Smooth muscle cell (in vitro differentiated cells): ENCODE data around the gene SLC5A10. TPM values are rescaled to one million over a fixed set of nuclear protein-coding genes. Genes with fewer than 3 reads are reported as not detected.

Source experiments
- DNase-seq: peaks from one replicate; lab custom pipeline; 2025; ENCODE audit not compliant: unreplicated experiment; lab: John Stamatoyannopoulos, UW
- H2AFZ ChIP-seq: fragments of 200-600 bp; sonication (generic); 2 replicates; pipeline ENCODE4 v1.6.0; 2016; ENCODE audit warnings: antibody characterized with exemption, low read depth, mild to moderate bottlenecking
- H3F3A ChIP-seq: fragments of 200-600 bp; sonication (generic); 2 replicates; pipeline ENCODE4 v1.6.0; 2017; ENCODE audit warnings: antibody characterized with exemption, low read depth
- H3K27ac ChIP-seq: fragments of 200-600 bp; sonication (generic); 2 replicates; pipeline ENCODE4 v1.5.1; 2016; ENCODE audit warnings: low read depth, mild to moderate bottlenecking
- H3K27me3 ChIP-seq: fragments of 200-600 bp; sonication (generic); 2 replicates; pipeline ENCODE4 v1.6.1; 2016; ENCODE audit warnings: low read depth, mild to moderate bottlenecking
- H3K36me3 ChIP-seq: fragments of 200-600 bp; sonication (generic); 2 replicates; pipeline ENCODE4 v1.5.1; 2016; ENCODE audit warnings: low read depth
- H3K4me1 ChIP-seq: fragments of 200-600 bp; sonication (generic); 2 replicates; pipeline ENCODE4 v1.5.1; 2016; ENCODE audit warnings: low read depth
- H3K4me2 ChIP-seq: fragments of 200-600 bp; sonication (generic); 2 replicates; pipeline ENCODE4 v1.6.0; 2016; ENCODE audit warnings: mild to moderate bottlenecking
- H3K4me3 ChIP-seq: fragments of 200-600 bp; sonication (generic); 2 replicates; pipeline ENCODE4 v1.5.1; 2016; ENCODE audit warnings: mild to moderate bottlenecking
- H3K79me2 ChIP-seq: fragments of 200-600 bp; sonication (generic); 2 replicates; pipeline ENCODE4 v1.6.0; 2016; ENCODE audit warnings: low read depth, mild to moderate bottlenecking
- H3K9ac ChIP-seq: fragments of 200-600 bp; sonication (generic); 2 replicates; pipeline ENCODE4 v1.6.0; 2016; ENCODE audit warnings: low read depth
- H3K9me3 ChIP-seq: fragments of 200-600 bp; sonication (generic); replicated peaks from 2 replicates; pipeline ENCODE4 v1.5.1; 2016; ENCODE audit warnings: low read depth
- H4K20me1 ChIP-seq: fragments of 200-600 bp; sonication (generic); 2 replicates; pipeline ENCODE4 v1.6.0; 2016; ENCODE audit warnings: low read depth
- CTCF ChIP-seq: fragments of 200-600 bp; sonication (generic); IDR thresholded peaks from 2 replicates; pipeline ENCODE4 v1.5.1; 2017; ENCODE audit warnings: borderline replicate concordance, mild to moderate bottlenecking, antibody characterized with exemption; ENCODE audit not compliant: insufficient read depth, poor library complexity, severe bottlenecking
- WGBS: methylation state at CpG from one replicate; pipeline ENCODE4 v1.1.7; 2016; ENCODE audit warnings: low lambda C conversion rate; 5-methylcytosine and 5-hydroxymethylcytosine counted together
- polyA plus RNA-seq: library from polyadenylated mRNA; unstranded; fragments of >200 nt; fragmentation: Nextera tagmentation; extraction: Ambion mirVana; gene quantifications from 2 replicates; pipeline ENCODE4 v1.2.1, GENCODE V29; 2016
- total RNA-seq: library from RNA; depleted of rRNA; stranded (reverse); fragments of >200 nt; gene quantifications from 2 replicates; pipeline ENCODE4 v1.2.3, GENCODE V29; 2014

The SLC5A10 gene
- total and polyA plus RNA-seq, 2 experiments from 2014 or later: not detected

DNA sequence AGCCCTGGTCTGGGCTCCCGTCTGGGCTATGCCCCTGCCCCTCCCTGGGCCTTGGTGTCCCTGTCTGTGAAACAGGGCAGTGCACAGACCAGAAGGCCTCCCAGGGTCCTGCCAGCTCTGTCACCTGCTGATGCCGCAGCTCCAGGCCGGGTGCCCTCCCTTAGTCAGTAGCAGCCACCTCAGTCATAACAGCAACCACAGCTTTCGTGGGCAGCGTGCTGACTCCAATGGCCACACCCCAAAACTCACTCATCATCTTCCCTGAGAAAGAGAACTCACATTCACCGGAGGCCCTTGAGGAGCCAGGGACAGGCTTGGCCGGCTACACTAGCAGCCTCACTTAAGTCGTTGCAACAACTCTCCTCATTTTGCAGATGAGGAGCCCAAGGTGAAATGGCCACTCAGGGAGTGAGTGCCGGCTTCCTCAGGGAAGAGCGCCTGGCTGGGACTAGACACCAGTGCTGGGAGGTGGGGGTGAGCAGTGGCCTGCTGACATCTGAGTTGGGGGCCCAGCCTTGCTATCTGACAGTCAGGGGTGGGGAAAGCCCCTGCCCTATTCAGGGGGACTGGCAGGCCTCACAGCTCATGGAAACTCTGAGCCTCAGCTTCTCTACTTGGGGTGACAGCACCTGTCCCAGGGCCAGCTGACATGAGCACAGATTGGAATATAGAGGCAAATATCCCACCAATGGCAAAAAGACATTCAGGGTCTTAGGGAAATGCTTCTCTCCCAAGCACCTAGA is 22.6 kb downstream of the SLC5A10 start:
- WGBS: 91% methylated on average over 10 of the region's 10 CpGs
- H3K36me3 ChIP-seq: no peaks in the 10 kb centered on the region
- no peak overlapping the region for H3K4me3 ChIP-seq
- DNase-seq: no peak
- H3K4me2 ChIP-seq: no peak overlapping the region
- peaks cover 7% of the 10 kb centered on the region for H4K20me1 ChIP-seq
- H3K9me3 ChIP-seq: no peaks in the 10 kb centered on the region
- peak overlapping the region; percentile 35 for H3K27ac ChIP-seq
- TF ChIP-seq CTCF: no peak
- H3K9ac ChIP-seq: no peak overlapping the region
- H2AFZ ChIP-seq: no peak overlapping the region
- no peaks in the 10 kb centered on the region for H3K27me3 ChIP-seq
- H3K79me2 ChIP-seq: no peaks in the 10 kb centered on the region
- H3F3A ChIP-seq: no peaks in the 10 kb centered on the region
- no peaks in the 10 kb centered on the region for H3K4me1 ChIP-seq

GRCh38 chr17:18975597-18975996 is 23.6 kb downstream of the SLC5A10 start:
- no peaks in the 10 kb centered on the region for H3K79me2 ChIP-seq
- 98% methylated on average over 13 of the region's 13 CpGs for WGBS
- H3K9me3 ChIP-seq: no peaks in the 10 kb centered on the region
- no peak for TF ChIP-seq CTCF
- H3K9ac ChIP-seq: no peak overlapping the region
- no peaks in the 10 kb centered on the region for H3K4me1 ChIP-seq
- no peak overlapping the region for H3K27ac ChIP-seq
- no peak for DNase-seq
- H3F3A ChIP-seq: no peaks in the 10 kb centered on the region
- H3K27me3 ChIP-seq: no peaks in the 10 kb centered on the region
- no peaks in the 10 kb centered on the region for H3K36me3 ChIP-seq
- no peak overlapping the region for H3K4me2 ChIP-seq
- H4K20me1 ChIP-seq: peaks cover 7% of the 10 kb centered on the region
- no peak overlapping the region for H3K4me3 ChIP-seq
- H2AFZ ChIP-seq: no peak overlapping the region

GRCh38 chr17:18976201-18976600 is 24.2 kb downstream of the SLC5A10 start:
- no peak overlapping the region for H2AFZ ChIP-seq
- no peaks in the 10 kb centered on the region for H3F3A ChIP-seq
- H3K79me2 ChIP-seq: no peaks in the 10 kb centered on the region
- H4K20me1 ChIP-seq: peaks cover 7% of the 10 kb centered on the region
- H3K9ac ChIP-seq: no peak overlapping the region
- no peak for TF ChIP-seq CTCF
- H3K4me3 ChIP-seq: no peak overlapping the region
- H3K27me3 ChIP-seq: no peaks in the 10 kb centered on the region
- H3K9me3 ChIP-seq: no peaks in the 10 kb centered on the region
- DNase-seq: no peak
- no peak overlapping the region for H3K4me2 ChIP-seq
- no peak overlapping the region for H3K27ac ChIP-seq
- H3K4me1 ChIP-seq: no peaks in the 10 kb centered on the region
- WGBS: 84% methylated on average over 4 of the region's 4 CpGs
- H3K36me3 ChIP-seq: no peaks in the 10 kb centered on the region

DNA sequence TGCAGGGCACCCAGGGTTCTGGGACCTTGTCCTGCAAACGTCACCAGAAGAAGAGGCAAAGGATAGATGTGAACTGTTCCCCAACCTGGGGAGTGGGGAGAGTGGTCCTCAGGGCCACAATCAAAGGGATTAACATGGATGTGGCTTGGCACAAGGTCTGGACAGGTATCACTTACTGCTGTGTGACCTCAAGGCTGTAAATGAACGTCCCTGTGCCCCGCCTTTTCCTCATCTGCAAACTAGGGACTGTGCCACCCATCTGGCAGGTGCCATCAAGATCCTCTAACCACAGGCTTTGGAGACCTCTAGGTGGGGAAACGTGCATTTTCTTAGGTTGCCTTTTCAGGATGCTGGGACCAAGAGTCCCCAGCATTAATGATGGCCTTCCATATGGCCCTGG is 25.1 kb downstream of the SLC5A10 start:
- Histone ChIP-seq H4K20me1 (peaks cover 7% of the 10 kb centered on the region), H3K36me3 (no peaks in the 10 kb centered on the region), H3K27ac (no peak overlapping the region), H3K4me1 (no peaks in the 10 kb centered on the region), H3K9me3 (no peaks in the 10 kb centered on the region), H3K4me3 (no peak overlapping the region), H3F3A (no peaks in the 10 kb centered on the region), H3K9ac (no peak overlapping the region), H2AFZ (no peak overlapping the region), H3K27me3 (no peaks in the 10 kb centered on the region), H3K4me2 (no peak overlapping the region), H3K79me2 (no peaks in the 10 kb centered on the region)
- TF ChIP-seq CTCF: no peak
- WGBS: 95% methylated on average over 4 of the region's 4 CpGs
- DNase-seq: no peak
